ENCODE results near the gene ISM1.

ISM1 gene

GRCh38 chr20:13268953-13269352, 47.9 kb downstream of the ISM1 start:
- TF ChIP-seq FOXM1 (IDR thresholded peaks at IDR 0.05; ENCODE audit: borderline replicate concordance, low read depth) (no peak), CEBPB (IDR thresholded peaks at IDR 0.05) (no peak), TCF12 (IDR thresholded peaks at IDR 0.05; ENCODE audit: low read depth) (no peak), EP300 (IDR thresholded peaks at IDR 0.05; ENCODE audit: borderline replicate concordance) (no peak), ZBTB7A (IDR thresholded peaks at IDR 0.05; ENCODE audit: low read depth) (no peak), MAX (IDR thresholded peaks at IDR 0.05) (no peak), YY1 (IDR thresholded peaks at IDR 0.05; ENCODE audit: low read depth) (no peak), RAD21 (IDR thresholded peaks at IDR 0.05; ENCODE audit: low read depth) (no peak), TAF1 (IDR thresholded peaks at IDR 0.05; ENCODE audit: low read depth) (no peak), REST (IDR thresholded peaks at IDR 0.05; ENCODE audit: low read depth) (no peak)

- TF ChIP-seq CEBPB (IDR thresholded peaks at IDR 0.05) (no peak), TEAD4 (IDR thresholded peaks at IDR 0.05) (no peak), EP300 (IDR thresholded peaks at IDR 0.05; ENCODE audit: borderline replicate concordance) (no peak), MAX (IDR thresholded peaks at IDR 0.05) (no peak), RAD21 (IDR thresholded peaks at IDR 0.05; ENCODE audit: low read depth) (no peak), EGR1 (IDR thresholded peaks at IDR 0.05) (no peak), NFIC (IDR thresholded peaks at IDR 0.05) (no peak), CREB1 (IDR thresholded peaks at IDR 0.05; ENCODE audit: low read depth) (no peak), TCF12 (IDR thresholded peaks at IDR 0.05; ENCODE audit: low read depth) (no peak), YY1 (IDR thresholded peaks at IDR 0.05; ENCODE audit: low read depth) (no peak), ZBTB7A (IDR thresholded peaks at IDR 0.05; ENCODE audit: low read depth) (no peak), REST (IDR thresholded peaks at IDR 0.05; ENCODE audit: low read depth) (no peak), FOXM1 (IDR thresholded peaks at IDR 0.05; ENCODE audit: borderline replicate concordance, low read depth) (no peak), TAF1 (IDR thresholded peaks at IDR 0.05; ENCODE audit: low read depth) (no peak), USF1 (IDR thresholded peaks at IDR 0.05) (no peak)
These were observed 49.1 kb downstream of the ISM1 start for GRCh38 chr20:13270211-13270610.

- TF ChIP-seq TAF1 (IDR thresholded peaks at IDR 0.05; ENCODE audit: low read depth): no peak
- TF ChIP-seq USF1 (IDR thresholded peaks at IDR 0.05): no peak
- TF ChIP-seq CREB1 (IDR thresholded peaks at IDR 0.05; ENCODE audit: low read depth): no peak
- TF ChIP-seq MAX (IDR thresholded peaks at IDR 0.05): no peak
These were observed 50.0 kb downstream of the ISM1 start for GRCh38 chr20:13271098-13271497.

- TF ChIP-seq NFIC (IDR thresholded peaks at IDR 0.05) (no peak), FOXM1 (IDR thresholded peaks at IDR 0.05; ENCODE audit: borderline replicate concordance, low read depth) (no peak), CEBPB (IDR thresholded peaks at IDR 0.05) (no peak), TCF12 (IDR thresholded peaks at IDR 0.05; ENCODE audit: low read depth) (no peak), MAX (IDR thresholded peaks at IDR 0.05) (no peak), EP300 (IDR thresholded peaks at IDR 0.05; ENCODE audit: borderline replicate concordance) (no peak), RAD21 (IDR thresholded peaks at IDR 0.05; ENCODE audit: low read depth) (no peak), ZBTB7A (IDR thresholded peaks at IDR 0.05; ENCODE audit: low read depth) (no peak), CREB1 (IDR thresholded peaks at IDR 0.05; ENCODE audit: low read depth) (no peak), TEAD4 (IDR thresholded peaks at IDR 0.05) (no peak)
These were observed 51.2 kb downstream of the ISM1 start for GRCh38 chr20:13271977-13272975.

- no peak for TF ChIP-seq EP300 (IDR thresholded peaks at IDR 0.05; ENCODE audit: borderline replicate concordance)
- TF ChIP-seq YY1 (IDR thresholded peaks at IDR 0.05; ENCODE audit: low read depth): no peak
- no peak for TF ChIP-seq TCF12 (IDR thresholded peaks at IDR 0.05; ENCODE audit: low read depth)
- no peak for TF ChIP-seq NFIC (IDR thresholded peaks at IDR 0.05)
- no peak for TF ChIP-seq CEBPB (IDR thresholded peaks at IDR 0.05)
- TF ChIP-seq REST (IDR thresholded peaks at IDR 0.05; ENCODE audit: low read depth): no peak
- no peak for TF ChIP-seq MAX (IDR thresholded peaks at IDR 0.05)
- no peak for TF ChIP-seq TAF1 (IDR thresholded peaks at IDR 0.05; ENCODE audit: low read depth)
- TF ChIP-seq ZBTB7A (IDR thresholded peaks at IDR 0.05; ENCODE audit: low read depth): no peak
- no peak for TF ChIP-seq EGR1 (IDR thresholded peaks at IDR 0.05)
- TF ChIP-seq USF1 (IDR thresholded peaks at IDR 0.05): no peak
- TF ChIP-seq CREB1 (IDR thresholded peaks at IDR 0.05; ENCODE audit: low read depth): no peak
- no peak for TF ChIP-seq TEAD4 (IDR thresholded peaks at IDR 0.05)
- no peak for TF ChIP-seq RAD21 (IDR thresholded peaks at IDR 0.05; ENCODE audit: low read depth)
These were observed 53.3 kb downstream of the ISM1 start for GRCh38 chr20:13274275-13274861.
